Transverse colon (tissue), 4 donors: ENCODE data around the gene MTMR4.

Experiments used
- CTCF ChIP-seq, 5 experiments: fragments of 200-600 bp in 3 of 5; fragments of 450-650 bp in 2 of 5; sonication (generic) in 3 of 5; IDR thresholded peaks; 1 replicate in 2 of 5; 2 replicates in 3 of 5; pipeline ENCODE4 v1.5.1; 2016 to 2017; ENCODE audit warnings: antibody characterized with exemption in 5 of 5, inconsistent platforms in 3 of 5, mild to moderate bottlenecking in 2 of 5, moderate library complexity in 1 of 5
- POLR2A ChIP-seq: fragments of 450-650 bp; IDR thresholded peaks from one replicate; pipeline ENCODE4 v1.6.1; 2016; ENCODE audit warnings: antibody characterized with exemption, mild to moderate bottlenecking, moderate library complexity
- POLR2AphosphoS5 ChIP-seq, 3 donors: sonication (generic); formaldehyde crosslinking; IDR thresholded peaks; one replicate each; pipeline ENCODE4 v1.6.1; 2016; ENCODE audit warnings: antibody characterized with exemption in 3 of 3

GRCh38 chr17:58528443-58528842, 14.0 kb upstream of the MTMR4 start:
- TF ChIP-seq POLR2AphosphoS5 (IDR thresholded peaks at IDR 0.05) (no peak), CTCF (IDR thresholded peaks at IDR 0.05) (no peak), POLR2A (no peak)
